Osteocyte (in vitro differentiated cells): Measurements from ENCODE around the gene DNAH12. TPM values are rescaled to one million over a fixed set of nuclear protein-coding genes. Genes with fewer than 3 reads are reported as not detected.
A peak's percentile ranks its signal among the peaks of the same experiment; 100 is the strongest.

Experiments
- DNase-seq: peaks from one replicate; pipeline ENCODE4 v3.0.0; 2021; ENCODE audit warnings: mixed read lengths; ENCODE audit not compliant: unreplicated experiment; ENCODE audit errors: extremely low spot score
- H3K27ac Mint-ChIP-seq: one replicate; pipeline ENCODE4 v1.8.0; 2021; ENCODE audit warnings: mild to moderate bottlenecking, mixed read lengths; ENCODE audit not compliant: unreplicated experiment
- H3K27me3 Mint-ChIP-seq: one replicate; pipeline ENCODE4 v1.8.0; 2021; ENCODE audit warnings: mixed read lengths; ENCODE audit not compliant: unreplicated experiment
- H3K36me3 Mint-ChIP-seq: one replicate; pipeline ENCODE4 v1.8.0; 2021; ENCODE audit warnings: mixed read lengths; ENCODE audit not compliant: unreplicated experiment
- H3K4me1 Mint-ChIP-seq: one replicate; pipeline ENCODE4 v1.8.0; 2021; ENCODE audit warnings: mixed read lengths; ENCODE audit not compliant: unreplicated experiment
- H3K4me3 Mint-ChIP-seq: one replicate; pipeline ENCODE4 v1.8.0; 2021; ENCODE audit warnings: mild to moderate bottlenecking, moderate library complexity, mixed read lengths; ENCODE audit not compliant: unreplicated experiment
- H3K9me3 Mint-ChIP-seq: one replicate; pipeline ENCODE4 v1.8.0; 2021; ENCODE audit warnings: mixed read lengths; ENCODE audit not compliant: unreplicated experiment
- CTCF ChIP-seq: fragments of 200-600 bp; sonication (generic); IDR thresholded peaks from 2 replicates; pipeline ENCODE4 v1.5.0; 2021; ENCODE audit warnings: antibody characterized with exemption, mild to moderate bottlenecking, moderate library complexity
- total RNA-seq: library from RNA; stranded (reverse); gene quantifications from 2 replicates; pipeline ENCODE4 v1.2.1, GENCODE V29; 2021

Gene DNAH12
- total RNA-seq, 1 donor from 2014 or later, result 0.08 TPM

GRCh38 chr3:57436195-57436761 lies 107.9 kb downstream of the DNAH12 start:
- H3K4me1 Mint-ChIP-seq, result no peaks in the 10 kb centered on the region
- H3K36me3 Mint-ChIP-seq, result peaks cover 2% of the 10 kb centered on the region
- H3K27ac Mint-ChIP-seq, result no peak overlapping the region
- DNase-seq, result no peak
- no peak overlapping the region for H3K4me3 Mint-ChIP-seq
- peaks cover 26% of the 10 kb centered on the region for H3K27me3 Mint-ChIP-seq
- H3K9me3 Mint-ChIP-seq, result no peaks in the 10 kb centered on the region
- TF ChIP-seq CTCF, result no peak

- no peaks in the 10 kb centered on the region for H3K9me3 Mint-ChIP-seq
- peaks cover 26% of the 10 kb centered on the region for H3K27me3 Mint-ChIP-seq
- no peaks in the 10 kb centered on the region for H3K36me3 Mint-ChIP-seq
- peak; percentile 60 for TF ChIP-seq CTCF
- no peak for DNase-seq
- H3K4me1 Mint-ChIP-seq, result no peaks in the 10 kb centered on the region
- no peak overlapping the region for H3K4me3 Mint-ChIP-seq
- no peak overlapping the region for H3K27ac Mint-ChIP-seq
Measured at GRCh38 chr3:57434041-57434440, 110.1 kb downstream of the DNAH12 start.

- no peak overlapping the region for H3K27ac Mint-ChIP-seq
Measured at GRCh38 chr3:57423335-57423734, 120.8 kb downstream of the DNAH12 start.

GRCh38 chr3:57421336-57421735 lies 122.8 kb downstream of the DNAH12 start:
- no peaks in the 10 kb centered on the region for H3K4me1 Mint-ChIP-seq
- TF ChIP-seq CTCF, result no peak
- H3K4me3 Mint-ChIP-seq, result no peak overlapping the region
- peaks cover 25% of the 10 kb centered on the region for H3K27me3 Mint-ChIP-seq
- H3K36me3 Mint-ChIP-seq, result no peaks in the 10 kb centered on the region
- no peak for DNase-seq
- H3K27ac Mint-ChIP-seq, result no peak overlapping the region
- H3K9me3 Mint-ChIP-seq, result no peaks in the 10 kb centered on the region

More at GRCh38 chr3:57423335-57423734, 120.8 kb downstream of the DNAH12 start:
- no peaks in the 10 kb centered on the region for H3K4me1 Mint-ChIP-seq
- peaks cover 25% of the 10 kb centered on the region for H3K27me3 Mint-ChIP-seq
- no peaks in the 10 kb centered on the region for H3K36me3 Mint-ChIP-seq
- DNase-seq, result no peak
- H3K9me3 Mint-ChIP-seq, result no peaks in the 10 kb centered on the region
- TF ChIP-seq CTCF, result no peak
- no peak overlapping the region for H3K4me3 Mint-ChIP-seq

GRCh38 chr3:57420001-57420400 lies 124.1 kb downstream of the DNAH12 start:
- no peak for TF ChIP-seq CTCF
- Mint-ChIP-seq H3K4me3 (no peak overlapping the region), H3K4me1 (no peaks in the 10 kb centered on the region), H3K36me3 (no peaks in the 10 kb centered on the region), H3K9me3 (no peaks in the 10 kb centered on the region), H3K27ac (no peak overlapping the region), H3K27me3 (peaks cover 23% of the 10 kb centered on the region)
- no peak for DNase-seq
